Activated CD4-positive, alpha-beta memory T cell treated with anti-CD3 and anti-CD28 coated beads for 36 hours (primary cell): ENCODE results near the gene NRG3. TPM values are rescaled to one million over a fixed set of nuclear protein-coding genes. Genes with fewer than 3 reads are reported as not detected.

Experiments used
- CTCF ChIA-PET: fragments of 350-600 bp; sonication (Branson Sonifier 250); formaldehyde crosslinking; loops from one replicate; lab custom pipeline; 2021; ENCODE audit warnings: antibody characterized with exemption, inconsistent platforms; lab: Charles Lee
- POLR2A ChIA-PET: fragments of 350-600 bp; sonication (Branson Sonifier 250); formaldehyde crosslinking; loops from one replicate; lab custom pipeline; 2021; ENCODE audit warnings: antibody characterized with exemption; lab: Charles Lee
- DNase-seq: peaks from one replicate; pipeline ENCODE4 v3.0.0-alpha.2; 2020
- H3K27ac Mint-ChIP-seq: one replicate; pipeline ENCODE4 v1.8.0; 2021; ENCODE audit warnings: mixed read lengths
- H3K27me3 Mint-ChIP-seq: one replicate; pipeline ENCODE4 v1.8.0; 2021; ENCODE audit warnings: mixed read lengths
- H3K36me3 Mint-ChIP-seq: one replicate; pipeline ENCODE4 v1.8.0; 2021; ENCODE audit warnings: mixed read lengths
- H3K4me1 Mint-ChIP-seq: one replicate; pipeline ENCODE4 v1.8.0; 2021; ENCODE audit warnings: low read depth, mixed read lengths
- H3K4me3 Mint-ChIP-seq: one replicate; pipeline ENCODE4 v1.8.0; 2021; ENCODE audit warnings: mild to moderate bottlenecking, mixed read lengths
- H3K9me3 Mint-ChIP-seq: one replicate; pipeline ENCODE4 v1.8.0; 2021; ENCODE audit warnings: mixed read lengths
- intact Hi-C: fragments of 100-400 bp; cut with micrococcal nuclease; formaldehyde crosslinking; loops from one replicate; pipeline ENCODE4 v1.15.1; 2023
- total RNA-seq, 2 experiments: library from RNA; stranded (reverse); gene quantifications; one replicate each; pipeline ENCODE4 v1.2.3, GENCODE V29; 2021

The NRG3 gene
- total RNA-seq, 2 experiments from 2014 or later: not detected

DNA sequence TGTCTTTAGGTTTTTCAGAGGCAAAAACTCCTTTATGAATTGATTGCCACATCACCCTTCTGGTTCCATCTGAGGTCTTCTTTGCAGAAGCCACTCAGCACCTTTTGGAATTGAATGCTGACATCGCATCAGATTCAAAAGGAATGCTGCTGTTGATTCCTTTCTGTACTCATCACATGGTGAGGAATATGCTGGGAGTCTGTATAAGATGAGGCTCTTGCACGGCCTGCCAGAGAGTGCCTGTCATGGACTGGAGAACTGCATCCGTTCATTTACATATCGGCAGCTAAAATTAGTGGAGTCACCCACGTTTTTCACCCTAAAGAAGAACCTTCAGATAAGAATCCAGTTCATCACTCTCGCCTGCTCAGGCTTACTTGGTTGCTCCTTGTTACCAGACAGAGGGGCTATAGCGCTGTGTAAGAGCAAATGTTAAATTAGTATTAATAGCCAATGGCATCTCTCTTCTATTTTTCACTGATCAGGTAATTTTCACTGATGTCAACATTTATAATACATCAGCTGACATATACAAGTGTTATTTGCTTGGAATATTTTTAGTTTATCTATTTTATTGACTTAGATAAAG, 14.3 kb downstream of the NRG3 start:
- no peaks in the 10 kb centered on the region for H3K27me3 Mint-ChIP-seq
- no peak overlapping the region for H3K4me3 Mint-ChIP-seq
- no peak overlapping the region for H3K27ac Mint-ChIP-seq
- no peak for DNase-seq
- intact Hi-C loops: no loop called here
- H3K9me3 Mint-ChIP-seq: peaks cover 2% of the 10 kb centered on the region
- H3K36me3 Mint-ChIP-seq: no peaks in the 10 kb centered on the region
- POLR2A ChIA-PET: no interaction called here
- no peaks in the 10 kb centered on the region for H3K4me1 Mint-ChIP-seq
- CTCF ChIA-PET: no interaction called here

DNA sequence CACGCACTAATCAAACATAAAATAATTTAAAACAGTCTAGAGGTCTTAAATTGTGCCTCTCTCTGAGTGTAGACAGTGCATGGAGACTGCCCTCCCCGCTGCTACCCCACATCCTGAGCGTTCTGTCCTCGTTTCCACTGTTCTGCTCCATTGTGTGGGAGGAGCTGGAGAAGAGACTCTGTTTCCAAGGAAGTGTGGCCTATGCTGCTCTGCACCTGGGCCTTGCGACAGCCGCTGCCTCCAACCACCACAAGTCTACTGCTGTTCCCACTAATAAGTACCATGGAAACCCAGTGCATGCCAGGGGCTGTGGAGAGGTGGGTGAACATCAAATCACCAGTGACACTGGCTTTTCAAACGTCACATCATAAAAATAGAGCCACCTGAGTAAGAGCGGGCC, 19.6 kb downstream of the NRG3 start:
- intact Hi-C loops: no loop called here
- CTCF ChIA-PET: no interaction called here
- Mint-ChIP-seq H3K27me3 (no peaks in the 10 kb centered on the region), H3K36me3 (no peaks in the 10 kb centered on the region), H3K4me3 (no peak overlapping the region), H3K4me1 (no peaks in the 10 kb centered on the region), H3K27ac (no peak overlapping the region), H3K9me3 (no peaks in the 10 kb centered on the region)
- DNase-seq: no peak
- POLR2A ChIA-PET: no interaction called here

DNA sequence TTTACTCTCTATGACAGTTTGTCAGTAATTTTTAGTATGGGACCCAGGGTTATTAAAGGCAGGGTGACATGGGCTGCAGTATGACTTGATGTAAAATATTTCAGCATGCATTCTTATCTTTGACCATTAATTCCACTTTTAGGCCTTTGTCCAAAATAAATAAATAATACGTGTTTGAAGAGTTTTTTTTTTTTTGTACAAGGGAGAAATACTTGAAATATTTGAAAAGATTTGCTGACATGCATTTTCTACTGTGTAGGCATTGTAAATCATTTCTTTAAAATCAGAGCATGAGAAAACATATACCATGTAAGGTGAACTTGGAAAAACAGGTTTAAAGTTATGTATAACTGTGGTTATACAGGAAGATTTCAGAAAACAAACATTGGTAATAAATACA, 23.5 kb downstream of the NRG3 start:
- Mint-ChIP-seq H3K36me3 (no peaks in the 10 kb centered on the region), H3K9me3 (no peaks in the 10 kb centered on the region), H3K27ac (no peak overlapping the region), H3K4me1 (no peaks in the 10 kb centered on the region), H3K4me3 (no peak overlapping the region), H3K27me3 (no peaks in the 10 kb centered on the region)
- no peak for DNase-seq
- intact Hi-C loops: no loop called here
- CTCF ChIA-PET: no interaction called here
- POLR2A ChIA-PET: no interaction called here

DNA sequence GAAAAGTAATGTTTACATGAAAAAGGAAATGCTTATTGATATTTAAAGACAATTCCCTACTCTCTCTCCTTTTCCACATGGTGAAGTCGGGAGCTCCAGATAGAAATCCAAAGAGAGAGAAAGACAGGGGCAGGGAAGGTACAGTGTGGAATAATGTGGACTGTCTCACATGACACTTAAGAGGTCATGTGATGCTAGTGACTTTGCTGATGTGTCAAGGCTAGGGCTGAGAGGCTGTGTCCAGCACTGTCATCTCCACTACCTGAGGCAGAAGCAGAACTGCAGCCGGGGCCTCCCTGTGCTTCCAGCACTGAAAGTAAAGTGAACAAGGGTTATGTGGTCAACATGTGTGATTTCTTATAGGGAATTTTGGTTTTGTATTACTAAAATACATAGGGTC, 26.0 kb downstream of the NRG3 start:
- POLR2A ChIA-PET: no interaction called here
- Mint-ChIP-seq H3K27me3 (no peaks in the 10 kb centered on the region), H3K36me3 (no peaks in the 10 kb centered on the region), H3K27ac (no peak overlapping the region), H3K4me3 (no peak overlapping the region), H3K9me3 (no peaks in the 10 kb centered on the region), H3K4me1 (no peaks in the 10 kb centered on the region)
- CTCF ChIA-PET: no interaction called here
- no peak for DNase-seq
- intact Hi-C loops: no loop called here

DNA sequence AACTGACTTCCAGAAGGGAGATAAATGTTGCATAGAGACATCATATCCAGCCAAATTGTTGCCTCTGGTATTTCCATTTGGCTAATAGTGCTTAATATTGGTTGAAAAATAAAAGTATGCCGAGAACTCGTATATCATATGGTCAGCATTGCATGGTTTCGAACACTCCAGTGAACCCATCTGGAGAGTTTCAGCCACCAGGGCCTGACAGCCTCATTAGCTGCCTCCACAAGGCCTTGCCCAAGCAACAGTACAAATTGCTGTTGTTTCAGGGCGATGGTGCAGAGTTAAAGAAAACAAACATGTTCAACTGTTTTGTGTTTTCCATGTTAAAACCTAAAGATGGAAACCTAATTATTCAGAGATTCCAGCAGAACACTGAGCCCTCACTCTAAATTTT, 28.5 kb downstream of the NRG3 start:
- H3K27me3 Mint-ChIP-seq: no peaks in the 10 kb centered on the region
- CTCF ChIA-PET: interaction anchor here (0.6 kb wide), 1 partner anchor 21 kb away, joined by 3 read pairs; no protein-coding TSS in a partner anchor
- POLR2A ChIA-PET: no interaction called here
- DNase-seq: no peak
- no peak overlapping the region for H3K27ac Mint-ChIP-seq
- H3K4me3 Mint-ChIP-seq: no peak overlapping the region
- intact Hi-C loops: no loop called here
- H3K36me3 Mint-ChIP-seq: no peaks in the 10 kb centered on the region
- no peaks in the 10 kb centered on the region for H3K4me1 Mint-ChIP-seq
- no peaks in the 10 kb centered on the region for H3K9me3 Mint-ChIP-seq

DNA sequence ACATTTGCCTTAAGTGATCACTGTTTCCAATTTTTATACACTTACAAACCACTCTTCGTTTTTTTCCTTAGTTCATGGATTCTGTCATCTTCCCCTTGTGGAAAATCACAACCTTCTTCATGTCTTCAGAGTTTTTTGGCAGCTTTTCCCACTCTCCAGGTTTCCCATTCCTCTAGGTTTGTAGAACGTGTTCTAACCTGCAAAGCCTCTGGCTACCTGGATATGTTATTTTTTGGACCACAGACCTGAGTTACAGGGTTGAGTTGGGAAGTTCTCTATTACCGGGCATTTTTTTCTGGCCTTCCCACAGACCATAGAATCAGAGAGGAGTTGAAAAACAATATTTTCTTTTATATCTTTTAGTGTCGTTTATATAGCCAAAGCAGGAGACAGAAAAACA, 30.2 kb downstream of the NRG3 start:
- Mint-ChIP-seq H3K9me3 (no peaks in the 10 kb centered on the region), H3K27me3 (no peaks in the 10 kb centered on the region), H3K4me3 (no peak overlapping the region), H3K36me3 (no peaks in the 10 kb centered on the region), H3K4me1 (no peaks in the 10 kb centered on the region), H3K27ac (no peak overlapping the region)
- intact Hi-C loops: no loop called here
- POLR2A ChIA-PET: no interaction called here
- CTCF ChIA-PET: no interaction called here
- DNase-seq: no peak

DNA sequence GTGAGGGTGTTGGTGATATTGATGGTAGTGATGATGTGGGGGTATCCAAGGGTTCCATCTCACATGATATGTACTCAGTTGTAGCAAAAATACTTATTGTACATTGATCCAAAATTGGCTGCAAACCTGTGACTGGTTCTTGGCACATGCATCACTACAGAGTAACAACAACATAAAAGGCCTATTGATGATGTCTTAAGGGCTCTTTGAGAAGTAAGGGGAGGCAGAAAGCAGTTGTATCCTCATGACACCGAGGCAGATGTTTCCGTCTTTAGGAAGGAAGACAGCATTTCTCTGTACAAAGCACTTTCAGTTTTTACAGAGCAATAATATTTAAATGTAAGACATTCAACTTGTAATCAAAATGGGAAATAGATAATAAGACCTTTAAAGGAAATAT, 34.5 kb downstream of the NRG3 start:
- H3K27me3 Mint-ChIP-seq: no peaks in the 10 kb centered on the region
- ChIA-PET POLR2A (no interaction called here), CTCF (no interaction called here)
- H3K36me3 Mint-ChIP-seq: no peaks in the 10 kb centered on the region
- H3K4me1 Mint-ChIP-seq: no peaks in the 10 kb centered on the region
- H3K4me3 Mint-ChIP-seq: no peak overlapping the region
- intact Hi-C loops: no loop called here
- DNase-seq: no peak
- H3K27ac Mint-ChIP-seq: no peak overlapping the region
- no peaks in the 10 kb centered on the region for H3K9me3 Mint-ChIP-seq

DNA sequence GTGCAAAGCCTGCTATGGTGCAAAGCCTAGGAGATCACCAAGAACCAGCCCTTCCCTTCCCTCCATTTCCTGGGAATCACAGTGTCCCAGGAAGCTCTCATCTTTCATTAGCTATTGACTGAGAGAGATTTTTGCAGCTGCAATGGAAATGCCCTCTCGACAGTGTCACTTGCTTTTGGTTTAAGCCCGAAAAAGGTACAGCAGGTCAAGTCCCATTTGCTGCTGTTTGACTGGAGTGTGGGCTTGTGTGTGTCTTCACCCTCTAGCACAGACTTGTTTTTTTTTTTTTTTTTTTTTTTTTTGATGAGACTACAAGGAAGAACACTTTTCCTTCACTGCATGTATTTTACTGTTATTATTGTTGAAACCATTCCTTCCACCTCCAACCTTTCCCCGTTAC, 36.3 kb downstream of the NRG3 start:
- H3K27me3 Mint-ChIP-seq: no peaks in the 10 kb centered on the region
- DNase-seq: no peak
- ChIA-PET CTCF (no interaction called here), POLR2A (no interaction called here)
- H3K9me3 Mint-ChIP-seq: no peaks in the 10 kb centered on the region
- intact Hi-C loops: no loop called here
- H3K36me3 Mint-ChIP-seq: no peaks in the 10 kb centered on the region
- H3K4me3 Mint-ChIP-seq: no peak overlapping the region
- H3K27ac Mint-ChIP-seq: no peak overlapping the region
- no peaks in the 10 kb centered on the region for H3K4me1 Mint-ChIP-seq

DNA sequence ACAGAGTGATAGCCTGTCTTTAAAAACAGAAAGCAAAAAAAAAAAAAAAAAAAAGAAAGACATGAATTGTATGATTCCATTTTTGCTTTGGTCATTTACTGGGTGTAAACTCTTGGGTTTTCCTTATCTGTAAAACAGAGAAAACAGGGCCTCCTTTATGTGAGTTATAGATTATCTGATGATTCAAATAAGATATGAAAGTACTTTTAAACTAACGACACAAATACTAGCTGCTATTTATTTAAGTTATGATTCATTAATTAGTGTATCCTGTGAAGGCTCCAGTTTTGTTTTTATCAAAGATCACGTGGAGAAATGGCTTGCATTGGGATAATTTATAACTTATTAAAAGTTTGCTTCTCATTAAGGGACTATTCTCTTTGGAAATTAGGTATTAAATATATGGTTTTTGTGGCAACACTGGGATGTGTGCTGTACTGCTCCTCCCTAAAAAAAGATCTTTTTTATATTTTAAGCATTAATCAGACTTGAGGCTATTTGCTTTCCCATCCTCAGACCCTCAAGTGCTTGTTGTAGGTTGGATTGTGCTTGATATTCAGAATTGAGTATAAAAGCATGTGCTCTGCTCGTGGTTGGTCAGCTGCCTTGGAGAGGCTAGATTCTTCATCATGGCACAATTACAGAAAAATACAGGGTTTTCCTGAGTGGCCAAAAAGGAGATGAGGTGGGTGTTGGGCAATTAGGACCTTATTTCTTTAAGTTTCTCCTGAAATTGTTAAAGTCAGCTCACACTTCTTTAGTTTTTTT, 39.9 kb downstream of the NRG3 start:
- intact Hi-C loops: no loop called here
- no peak overlapping the region for H3K4me3 Mint-ChIP-seq
- ChIA-PET POLR2A (no interaction called here), CTCF (no interaction called here)
- H3K27me3 Mint-ChIP-seq: no peaks in the 10 kb centered on the region
- no peak for DNase-seq
- no peaks in the 10 kb centered on the region for H3K36me3 Mint-ChIP-seq
- peaks cover 2% of the 10 kb centered on the region for H3K9me3 Mint-ChIP-seq
- no peaks in the 10 kb centered on the region for H3K4me1 Mint-ChIP-seq
- H3K27ac Mint-ChIP-seq: no peak overlapping the region

DNA sequence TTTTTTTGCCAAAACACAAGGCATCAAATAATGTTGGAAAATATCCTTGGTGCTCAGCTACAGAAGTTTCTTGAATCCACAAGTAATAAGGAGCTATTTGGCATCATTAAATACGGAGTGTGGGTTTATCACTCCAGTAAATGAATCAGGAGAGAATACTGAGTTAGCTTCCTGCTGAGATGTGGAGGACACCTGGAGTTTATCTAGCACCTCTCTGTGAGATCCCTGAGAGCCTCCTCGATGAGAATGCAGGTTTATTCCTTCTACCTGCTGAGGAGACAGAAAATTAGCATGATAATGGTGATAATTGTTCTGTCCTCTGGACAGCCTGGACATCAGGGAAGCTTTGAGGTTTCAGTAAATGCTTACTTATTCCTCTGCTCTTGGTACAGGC, 40.5 kb downstream of the NRG3 start:
- CTCF ChIA-PET: no interaction called here
- POLR2A ChIA-PET: no interaction called here
- peaks cover 2% of the 10 kb centered on the region for H3K9me3 Mint-ChIP-seq
- no peaks in the 10 kb centered on the region for H3K27me3 Mint-ChIP-seq
- H3K4me1 Mint-ChIP-seq: no peaks in the 10 kb centered on the region
- H3K27ac Mint-ChIP-seq: no peak overlapping the region
- H3K36me3 Mint-ChIP-seq: no peaks in the 10 kb centered on the region
- no peak for DNase-seq
- H3K4me3 Mint-ChIP-seq: no peak overlapping the region
- intact Hi-C loops: no loop called here

DNA sequence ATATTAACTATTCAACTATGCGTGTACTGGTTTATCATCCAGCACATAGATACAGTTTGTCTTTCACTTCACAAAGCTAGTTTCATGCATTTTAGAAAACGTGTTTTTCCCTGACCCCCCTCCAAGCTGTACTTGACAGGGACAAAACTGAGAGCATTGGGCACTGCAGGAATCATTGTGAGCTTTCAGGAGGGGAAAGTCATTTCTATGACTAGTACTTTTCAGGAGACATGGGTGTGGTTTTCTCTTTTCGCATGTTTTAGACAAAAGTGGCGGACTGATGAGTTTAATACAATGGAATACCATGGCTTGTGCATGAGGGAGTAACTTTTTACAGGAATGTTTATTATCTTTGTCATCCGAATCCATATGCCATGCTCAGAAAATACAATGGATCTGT, 42.7 kb downstream of the NRG3 start:
- ChIA-PET CTCF (no interaction called here), POLR2A (no interaction called here)
- no peaks in the 10 kb centered on the region for H3K36me3 Mint-ChIP-seq
- no peaks in the 10 kb centered on the region for H3K4me1 Mint-ChIP-seq
- peaks cover 2% of the 10 kb centered on the region for H3K9me3 Mint-ChIP-seq
- H3K4me3 Mint-ChIP-seq: no peak overlapping the region
- no peaks in the 10 kb centered on the region for H3K27me3 Mint-ChIP-seq
- intact Hi-C loops: no loop called here
- no peak for DNase-seq
- no peak overlapping the region for H3K27ac Mint-ChIP-seq

DNA sequence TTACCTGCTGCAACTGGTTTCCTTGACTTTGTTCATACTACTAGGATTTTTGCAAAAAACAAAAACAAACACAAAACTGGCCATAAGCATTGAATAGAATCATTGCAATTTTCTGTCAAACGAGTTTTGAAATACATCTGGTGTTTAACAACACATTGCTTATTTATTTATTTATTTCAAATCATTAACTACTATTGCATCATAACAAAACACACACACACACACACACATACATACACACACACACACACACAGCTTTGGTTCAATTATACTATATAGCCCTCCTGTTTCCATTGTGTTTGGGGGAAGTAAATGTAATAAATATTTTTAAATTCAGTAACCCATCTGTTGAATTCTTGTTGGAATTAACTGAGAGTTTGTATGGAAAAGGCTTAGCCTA, 43.8 kb downstream of the NRG3 start:
- CTCF ChIA-PET: no interaction called here

DNA sequence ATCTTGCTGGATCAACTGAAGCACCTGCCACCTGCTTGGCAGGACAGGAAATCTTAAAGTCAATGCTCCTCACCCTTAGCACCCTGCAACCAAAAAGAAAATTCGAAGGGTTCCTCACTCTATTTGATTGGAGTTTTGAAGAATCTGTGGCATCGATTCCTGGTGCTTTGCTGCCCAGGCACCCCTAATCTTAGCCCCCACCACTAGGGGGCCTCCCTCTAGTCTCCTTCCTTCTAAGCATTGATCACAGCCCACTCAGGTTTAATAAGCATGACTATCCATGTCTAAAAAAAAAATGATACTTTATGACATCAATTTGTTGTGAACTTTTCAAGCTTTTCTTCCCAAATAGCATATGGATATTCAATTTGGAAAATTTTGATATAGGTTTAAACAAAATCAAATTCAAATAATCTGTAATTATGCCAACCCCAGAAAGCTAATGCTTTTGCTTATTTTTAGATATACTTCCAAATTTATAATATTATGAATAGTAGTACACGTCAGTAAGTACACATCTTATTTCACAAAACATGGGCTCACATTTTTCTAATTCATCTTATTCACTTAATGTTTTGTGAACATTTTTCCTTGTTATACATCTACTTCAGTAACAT, 45.3 kb downstream of the NRG3 start:
- ChIA-PET CTCF (no interaction called here), POLR2A (no interaction called here)
- no peak for DNase-seq
- Mint-ChIP-seq H3K27ac (no peak overlapping the region), H3K27me3 (no peaks in the 10 kb centered on the region), H3K36me3 (no peaks in the 10 kb centered on the region), H3K4me3 (no peak overlapping the region), H3K4me1 (no peaks in the 10 kb centered on the region), H3K9me3 (peaks cover 2% of the 10 kb centered on the region)
- intact Hi-C loops: no loop called here

More for the DNA sequence above, 43.8 kb downstream of the NRG3 start:
- H3K9me3 Mint-ChIP-seq: peaks cover 2% of the 10 kb centered on the region
- H3K27me3 Mint-ChIP-seq: no peaks in the 10 kb centered on the region
- no peak overlapping the region for H3K27ac Mint-ChIP-seq
- no peak for DNase-seq
- POLR2A ChIA-PET: no interaction called here
- no peak overlapping the region for H3K4me3 Mint-ChIP-seq
- intact Hi-C loops: no loop called here
- no peaks in the 10 kb centered on the region for H3K36me3 Mint-ChIP-seq
- no peaks in the 10 kb centered on the region for H3K4me1 Mint-ChIP-seq
